K562 (cell line): ENCODE measurements around the gene CENPH. TPM values are rescaled to one million over a fixed set of nuclear protein-coding genes. Genes with fewer than 3 reads are reported as not detected.

ENCODE experiments used
- BRCA1 ChIP-seq, 2 experiments: fragments of 450-650 bp in 1 of 2; sonication (generic) in 1 of 2; formaldehyde crosslinking in 1 of 2; IDR thresholded peaks; 2 replicates each; pipeline versions ENCODE4 v1.5.0 to v1.6.1; 2017 to 2020; ENCODE audit warnings: mild to moderate bottlenecking in 1 of 2, missing genetic modification reagents in 1 of 2
- PBX2 ChIP-seq, 2 experiments: IDR thresholded peaks in 1 of 2; conservative IDR thresholded peaks in 1 of 2; 2 replicates each; pipeline ENCODE4 v1.6.1; 2016; ENCODE audit warnings: low read depth in 2 of 2, mild to moderate bottlenecking in 1 of 2, missing compliant biosample characterization in 1 of 2, missing genetic modification characterization in 1 of 2, moderate library complexity in 1 of 2
- RBM22 ChIP-seq: fragments of 200-400 bp; formaldehyde crosslinking; IDR thresholded peaks from 2 replicates; pipeline ENCODE4 v1.6.1; 2018; ENCODE audit warnings: low read length, low read depth; ENCODE audit not compliant: poor library complexity, severe bottlenecking
- THAP12 ChIP-seq: fragments of 250-450 bp; sonication (Bioruptor Pico); IDR thresholded peaks from 2 replicates; pipeline ENCODE4 v1.9.0; 2021; ENCODE audit warnings: mild to moderate bottlenecking, inconsistent platforms
- ZBTB17 ChIP-seq: fragments of 450-650 bp; formaldehyde crosslinking; IDR thresholded peaks from 2 replicates; pipeline ENCODE4 v1.4.0; 2020; ENCODE audit warnings: mild to moderate bottlenecking
- polyA plus RNA-seq, 8 experiments: library from polyadenylated mRNA; depleted of rRNA in 4 of 8; stranded (reverse) in 5 of 8; unstranded in 3 of 8; fragments of >200 nt; fragmentation: Nextera tagmentation in 2 of 8; fragmentation: Illumina TruSeq in 1 of 8; extraction: Ambion mirVana in 2 of 8; extraction: Trizol in 1 of 8; gene quantifications; 2 replicates each; pipeline versions ENCODE4 v1.2.1 to v1.2.3, GENCODE V29; 2011 to 2014; ENCODE audit warnings: inconsistent platforms in 1 of 8, missing spikeins in 1 of 8
- total RNA-seq, 7 experiments: library from RNA; depleted of rRNA in 6 of 7; stranded (reverse); fragments of >200 nt in 6 of 7; fragmentation: Illumina TruSeq in 2 of 7; extraction: Trizol in 2 of 7; gene quantifications; 2 replicates each; pipeline versions ENCODE4 v1.2.1 to v1.2.3, GENCODE V29; 2011 to 2021; ENCODE audit warnings: low replicate concordance in 1 of 7
- TF ChIP-seq, protein P1 (sequence below), 2 experiments: fragments of 450-650 bp; IDR thresholded peaks; 2 replicates each; pipeline ENCODE4 v1.6.1; 2018; ENCODE audit warnings: mild to moderate bottlenecking in 2 of 2, low read depth in 1 of 2; ENCODE audit not compliant: partially characterized antibody in 2 of 2

CENPH gene
- total and polyA plus RNA-seq, 9 of the 15 experiments (the other 6 are each of a cell fraction or from before 2014, with no cell fraction given) = 10.5 to 124 (median 74.9) TPM

GRCh38 chr5:69189162-69190086 lies at the start of gene CENPH (continued):
- TF ChIP-seq PBX2 (CRISPR knock-in tag; IDR thresholded peaks at IDR 0.05; ENCODE audit: low read depth) (no peak), PBX2 (tag; conservative IDR thresholded peaks at IDR 0.05; ENCODE audit: low read depth) (peak; percentile 28; the same call in 1 of the 2 replicates), BRCA1 (IDR thresholded peaks at IDR 0.05) (no peak), BRCA1 (CRISPR knock-in tag; IDR thresholded peaks at IDR 0.05) (no peak), RBM22 (no peak), ZBTB17 (CRISPR knock-in tag) (no peak), THAP12 (no peak)
- TF ChIP-seq, protein P1, sequence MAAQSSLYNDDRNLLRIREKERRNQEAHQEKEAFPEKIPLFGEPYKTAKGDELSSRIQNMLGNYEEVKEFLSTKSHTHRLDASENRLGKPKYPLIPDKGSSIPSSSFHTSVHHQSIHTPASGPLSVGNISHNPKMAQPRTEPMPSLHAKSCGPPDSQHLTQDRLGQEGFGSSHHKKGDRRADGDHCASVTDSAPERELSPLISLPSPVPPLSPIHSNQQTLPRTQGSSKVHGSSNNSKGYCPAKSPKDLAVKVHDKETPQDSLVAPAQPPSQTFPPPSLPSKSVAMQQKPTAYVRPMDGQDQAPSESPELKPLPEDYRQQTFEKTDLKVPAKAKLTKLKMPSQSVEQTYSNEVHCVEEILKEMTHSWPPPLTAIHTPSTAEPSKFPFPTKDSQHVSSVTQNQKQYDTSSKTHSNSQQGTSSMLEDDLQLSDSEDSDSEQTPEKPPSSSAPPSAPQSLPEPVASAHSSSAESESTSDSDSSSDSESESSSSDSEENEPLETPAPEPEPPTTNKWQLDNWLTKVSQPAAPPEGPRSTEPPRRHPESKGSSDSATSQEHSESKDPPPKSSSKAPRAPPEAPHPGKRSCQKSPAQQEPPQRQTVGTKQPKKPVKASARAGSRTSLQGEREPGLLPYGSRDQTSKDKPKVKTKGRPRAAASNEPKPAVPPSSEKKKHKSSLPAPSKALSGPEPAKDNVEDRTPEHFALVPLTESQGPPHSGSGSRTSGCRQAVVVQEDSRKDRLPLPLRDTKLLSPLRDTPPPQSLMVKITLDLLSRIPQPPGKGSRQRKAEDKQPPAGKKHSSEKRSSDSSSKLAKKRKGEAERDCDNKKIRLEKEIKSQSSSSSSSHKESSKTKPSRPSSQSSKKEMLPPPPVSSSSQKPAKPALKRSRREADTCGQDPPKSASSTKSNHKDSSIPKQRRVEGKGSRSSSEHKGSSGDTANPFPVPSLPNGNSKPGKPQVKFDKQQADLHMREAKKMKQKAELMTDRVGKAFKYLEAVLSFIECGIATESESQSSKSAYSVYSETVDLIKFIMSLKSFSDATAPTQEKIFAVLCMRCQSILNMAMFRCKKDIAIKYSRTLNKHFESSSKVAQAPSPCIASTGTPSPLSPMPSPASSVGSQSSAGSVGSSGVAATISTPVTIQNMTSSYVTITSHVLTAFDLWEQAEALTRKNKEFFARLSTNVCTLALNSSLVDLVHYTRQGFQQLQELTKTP (IDR thresholded peaks at IDR 0.05; ENCODE audit: low read depth in 1 of 2, partially characterized antibody in 2 of 2) = peak in 1 of 2 experiments; percentile 23
